Measurements from ENCODE around the gene CAMKK2. TPM values are rescaled to one million over a fixed set of nuclear protein-coding genes. Genes with fewer than 3 reads are reported as not detected.
"Not testable (repeated sequence)": the region's sequence is repeated elsewhere in the genome, so short reads cannot be mapped to it uniquely, and the experiment has no call there.

The CAMKK2 gene
- total RNA-seq, 2 experiments from 2014 or later = 21.1 to 27.6 TPM

GRCh38 chr12:121227294-121227693 lies 69.2 kb downstream of the CAMKK2 start:
- Histone ChIP-seq H3K79me2 (ENCODE audit: insufficient read depth, low read depth, low read length) (no peaks in the 10 kb centered on the region), H3K36me3 (ENCODE audit: insufficient read depth, low read length) (no peaks in the 10 kb centered on the region), H3K4me2 (ENCODE audit: low read length) (peak overlapping the region; percentile 55; the same call in 1 of the 2 replicates), H4K20me1 (ENCODE audit: insufficient read depth, low read length) (no peaks in the 10 kb centered on the region), H3K9me2 (ENCODE audit: insufficient read depth, low read length) (no peaks in the 10 kb centered on the region), H3K4me3 (ENCODE audit: low read depth, low read length, poor library complexity, severe bottlenecking) (no peak overlapping the region), H3K4me1 (ENCODE audit: insufficient read depth, low read length, poor library complexity, severe bottlenecking) (peaks cover 19% of the 10 kb centered on the region), H3K27ac (ENCODE audit: low read depth, low read length, poor library complexity, severe bottlenecking) (peak overlapping the region; percentile 7), H3K9me3 (ENCODE audit: low read length) (no peaks in the 10 kb centered on the region), H2AFZ (ENCODE audit: low read length) (no peak overlapping the region)
- ChIA-PET POLR2A (interaction anchor here (0.6 to 0.7 kb wide), 2 partner anchors 626 to 838 kb away, joined by 3 to 5 read pairs; no protein-coding TSS in a partner anchor), CTCF (ENCODE audit: unreplicated experiment) (no interaction called here)
- DNase-seq (ENCODE audit: low spot score) = peak; percentile 68
- TF ChIP-seq EZH2phosphoT487 (IDR thresholded peaks at IDR 0.05; ENCODE audit: borderline replicate concordance, low read depth, low read length) = no peak
- TF ChIP-seq CTCF (conservative IDR thresholded peaks at IDR 0.05; ENCODE audit: low read length) = no peak
- BruUV-seq (replicated peaks) = no TSS peak
- intact Hi-C loops (cut with micrococcal nuclease; ENCODE audit: unreplicated experiment) = no loop called here

DNA sequence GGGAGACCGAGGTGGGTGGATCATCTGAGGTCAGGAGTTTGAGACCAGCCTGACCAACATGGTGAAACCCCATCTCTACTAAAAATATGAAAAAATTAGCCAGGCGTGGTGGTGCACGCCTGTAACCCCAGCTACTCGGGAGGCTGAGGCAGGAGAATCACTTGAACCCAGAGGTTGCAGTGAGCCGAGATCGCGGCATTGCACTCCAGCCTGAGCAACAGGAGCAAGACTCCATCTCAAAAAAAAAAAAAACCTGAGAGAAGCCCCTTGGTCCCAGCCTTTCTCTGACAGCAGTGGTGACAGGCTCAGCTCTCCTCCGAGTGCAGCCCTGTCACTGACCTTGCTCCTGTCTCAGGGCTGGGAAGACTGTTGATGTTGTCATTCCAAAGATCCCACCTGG lies 69.6 kb downstream of the CAMKK2 start:
- peak overlapping the region; percentile 55; the same call in 1 of the 2 replicates for H3K4me2 ChIP-seq (ENCODE audit: low read length)
- DNase-seq (ENCODE audit: low spot score); BruUV-seq (replicated peaks); H3K4me3 ChIP-seq (ENCODE audit: low read depth, low read length, poor library complexity, severe bottlenecking); intact Hi-C loops (cut with micrococcal nuclease; ENCODE audit: unreplicated experiment); CTCF ChIA-PET (ENCODE audit: unreplicated experiment); H3K79me2 ChIP-seq (ENCODE audit: insufficient read depth, low read depth, low read length); H3K27ac ChIP-seq (ENCODE audit: low read depth, low read length, poor library complexity, severe bottlenecking); H3K9me3 ChIP-seq (ENCODE audit: low read length); H3K36me3 ChIP-seq (ENCODE audit: insufficient read depth, low read length); H4K20me1 ChIP-seq (ENCODE audit: insufficient read depth, low read length); H3K9me2 ChIP-seq (ENCODE audit: insufficient read depth, low read length); H2AFZ ChIP-seq (ENCODE audit: low read length): not testable (repeated sequence)
- peaks cover 19% of the 10 kb centered on the region for H3K4me1 ChIP-seq (ENCODE audit: insufficient read depth, low read length, poor library complexity, severe bottlenecking)
- POLR2A ChIA-PET = interaction anchor here (0.6 to 0.7 kb wide), 2 partner anchors 626 to 838 kb away, joined by 3 to 5 read pairs; no protein-coding TSS in a partner anchor

- H3K9me3 ChIP-seq (ENCODE audit: low read length) = no peaks in the 10 kb centered on the region
- H3K4me1 ChIP-seq (ENCODE audit: insufficient read depth, low read length, poor library complexity, severe bottlenecking) = peaks cover 19% of the 10 kb centered on the region
- no peak overlapping the region for H3K27ac ChIP-seq (ENCODE audit: low read depth, low read length, poor library complexity, severe bottlenecking)
- no peaks in the 10 kb centered on the region for H3K36me3 ChIP-seq (ENCODE audit: insufficient read depth, low read length)
- no peak for DNase-seq (ENCODE audit: low spot score)
- ChIA-PET POLR2A (no interaction called here), CTCF (ENCODE audit: unreplicated experiment) (no interaction called here)
- H3K79me2 ChIP-seq (ENCODE audit: insufficient read depth, low read depth, low read length) = no peaks in the 10 kb centered on the region
- H4K20me1 ChIP-seq (ENCODE audit: insufficient read depth, low read length) = no peaks in the 10 kb centered on the region
- TF ChIP-seq EZH2phosphoT487 (IDR thresholded peaks at IDR 0.05; ENCODE audit: borderline replicate concordance, low read depth, low read length) (no peak), CTCF (conservative IDR thresholded peaks at IDR 0.05; ENCODE audit: low read length) (no peak)
- intact Hi-C loops (cut with micrococcal nuclease; ENCODE audit: unreplicated experiment) = no loop called here
- no TSS peak for BruUV-seq (replicated peaks)
- no peak overlapping the region for H3K4me2 ChIP-seq (ENCODE audit: low read length)
- no peak overlapping the region for H3K4me3 ChIP-seq (ENCODE audit: low read depth, low read length, poor library complexity, severe bottlenecking)
- no peaks in the 10 kb centered on the region for H3K9me2 ChIP-seq (ENCODE audit: insufficient read depth, low read length)
- no peak overlapping the region for H2AFZ ChIP-seq (ENCODE audit: low read length)
These were observed 70.1 kb downstream of the CAMKK2 start for GRCh38 chr12:121226399-121226798.
